Measurements from ENCODE around the gene GAS2L1.

The GAS2L1 gene

GRCh38 chr22:29342577-29343312 lies 36.3 kb downstream of the GAS2L1 start:
- no peak for ATAC-seq
- TF ChIP-seq PPARA (CRISPR knock-in tag; IDR thresholded peaks at IDR 0.05; ENCODE audit: borderline replicate concordance) (no peak), RARB (CRISPR knock-in tag; IDR thresholded peaks at IDR 0.05) (no peak), TSHZ2 (CRISPR knock-in tag; IDR thresholded peaks at IDR 0.05) (no peak), ARNTL (CRISPR knock-in tag; IDR thresholded peaks at IDR 0.05; ENCODE audit: borderline replicate concordance, low read depth) (no peak), TOX (CRISPR knock-in tag; IDR thresholded peaks at IDR 0.05; ENCODE audit: borderline replicate concordance) (no peak), BACH2 (CRISPR knock-in tag; IDR thresholded peaks at IDR 0.05; ENCODE audit: borderline replicate concordance) (no peak), TCF4 (CRISPR knock-in tag; IDR thresholded peaks at IDR 0.05; ENCODE audit: borderline replicate concordance) (no peak), SNAI2 (CRISPR knock-in tag; IDR thresholded peaks at IDR 0.05) (no peak), CREB5 (CRISPR knock-in tag; IDR thresholded peaks at IDR 0.05; ENCODE audit: low read depth) (no peak), PATZ1 (CRISPR knock-in tag; IDR thresholded peaks at IDR 0.05; ENCODE audit: borderline replicate concordance) (no peak), ZNF70 (CRISPR knock-in tag; IDR thresholded peaks at IDR 0.05) (no peak), ESRRG (CRISPR knock-in tag; IDR thresholded peaks at IDR 0.05) (no peak), ZC3H10 (CRISPR knock-in tag; IDR thresholded peaks at IDR 0.05) (no peak), GLIS3 (CRISPR knock-in tag; IDR thresholded peaks at IDR 0.05) (no peak), ISL1 (CRISPR knock-in tag; IDR thresholded peaks at IDR 0.05) (no peak), CSRNP3 (CRISPR knock-in tag; IDR thresholded peaks at IDR 0.05) (no peak), POU6F1 (CRISPR knock-in tag; IDR thresholded peaks at IDR 0.05; ENCODE audit: borderline replicate concordance, low read depth) (no peak), OSR1 (CRISPR knock-in tag; IDR thresholded peaks at IDR 0.05) (no peak), CSDC2 (CRISPR knock-in tag; IDR thresholded peaks at IDR 0.05) (no peak)

- peak; percentile 85 for ATAC-seq
Measured at GRCh38 chr22:29343313-29343805, 36.9 kb downstream of the GAS2L1 start.

More at GRCh38 chr22:29343313-29343805, 36.9 kb downstream of the GAS2L1 start:
- TF ChIP-seq ISL1 (CRISPR knock-in tag; IDR thresholded peaks at IDR 0.05) (no peak), ZFP30 (CRISPR knock-in tag; IDR thresholded peaks at IDR 0.05) (no peak), SNAI2 (CRISPR knock-in tag; IDR thresholded peaks at IDR 0.05) (no peak), ARNTL (CRISPR knock-in tag; IDR thresholded peaks at IDR 0.05; ENCODE audit: borderline replicate concordance, low read depth) (no peak), TSHZ2 (CRISPR knock-in tag; IDR thresholded peaks at IDR 0.05) (no peak), CSDC2 (CRISPR knock-in tag; IDR thresholded peaks at IDR 0.05) (no peak), TCF4 (CRISPR knock-in tag; IDR thresholded peaks at IDR 0.05; ENCODE audit: borderline replicate concordance) (peak; percentile 80; the same call in 1 of the 2 replicates), ESRRG (CRISPR knock-in tag; IDR thresholded peaks at IDR 0.05) (no peak), TOX (CRISPR knock-in tag; IDR thresholded peaks at IDR 0.05; ENCODE audit: borderline replicate concordance) (no peak)
